Anterior cingulate cortex (tissue), 58 donors: Measurements from ENCODE around the gene LSP1.
"Not testable (repeated sequence)": the region's sequence is repeated elsewhere in the genome, so short reads cannot be mapped to it uniquely, and the experiment has no call there.

Experiments used
- DNase-seq, 58 donors: peaks; one replicate each; lab custom pipeline; 2025; lab: John Stamatoyannopoulos, UW

LSP1 gene

DNA sequence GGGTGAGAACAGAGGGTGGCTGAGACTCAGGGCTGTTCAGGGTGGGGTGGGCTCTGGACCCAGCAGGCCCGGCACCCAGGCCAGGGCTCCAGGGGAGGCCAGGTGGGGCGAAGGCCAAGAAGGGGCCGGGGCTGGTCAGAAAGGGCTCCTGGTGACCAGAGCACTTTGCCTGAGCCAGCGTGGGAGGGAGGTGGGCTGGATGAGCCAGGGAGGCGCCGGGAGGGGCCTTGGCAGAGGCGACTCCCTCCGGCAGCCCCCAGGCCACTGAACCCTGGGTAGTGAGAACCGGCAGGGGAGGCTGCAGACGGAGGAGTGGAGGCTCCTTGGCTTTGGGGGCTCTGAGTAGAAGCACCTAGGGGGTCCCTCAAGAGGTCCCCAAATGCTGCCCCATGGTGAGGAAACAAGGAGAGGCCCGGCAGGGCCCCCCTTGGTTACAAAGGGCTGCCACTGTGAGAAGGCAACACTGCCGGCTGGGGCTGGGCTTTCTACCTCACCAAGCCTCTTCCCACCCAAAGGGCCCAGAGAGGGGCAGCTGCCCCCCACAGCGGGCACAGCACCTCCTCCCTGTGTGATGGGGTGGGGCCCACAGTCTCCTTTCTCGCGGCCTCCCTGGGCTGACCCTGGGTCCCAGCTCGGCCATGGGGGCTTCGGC lies 21.7 kb downstream of the LSP1 start:
- not testable (repeated sequence) for DNase-seq

GRCh38 chr11:1875093-1875850 lies 22.4 kb downstream of the LSP1 start:
- DNase-seq: no peak

GRCh38 chr11:1875851-1876301 lies 23.0 kb downstream of the LSP1 start:
- not testable (repeated sequence) for DNase-seq

- DNase-seq: no peak
Measured at GRCh38 chr11:1876361-1877063, 23.6 kb downstream of the LSP1 start.

DNA sequence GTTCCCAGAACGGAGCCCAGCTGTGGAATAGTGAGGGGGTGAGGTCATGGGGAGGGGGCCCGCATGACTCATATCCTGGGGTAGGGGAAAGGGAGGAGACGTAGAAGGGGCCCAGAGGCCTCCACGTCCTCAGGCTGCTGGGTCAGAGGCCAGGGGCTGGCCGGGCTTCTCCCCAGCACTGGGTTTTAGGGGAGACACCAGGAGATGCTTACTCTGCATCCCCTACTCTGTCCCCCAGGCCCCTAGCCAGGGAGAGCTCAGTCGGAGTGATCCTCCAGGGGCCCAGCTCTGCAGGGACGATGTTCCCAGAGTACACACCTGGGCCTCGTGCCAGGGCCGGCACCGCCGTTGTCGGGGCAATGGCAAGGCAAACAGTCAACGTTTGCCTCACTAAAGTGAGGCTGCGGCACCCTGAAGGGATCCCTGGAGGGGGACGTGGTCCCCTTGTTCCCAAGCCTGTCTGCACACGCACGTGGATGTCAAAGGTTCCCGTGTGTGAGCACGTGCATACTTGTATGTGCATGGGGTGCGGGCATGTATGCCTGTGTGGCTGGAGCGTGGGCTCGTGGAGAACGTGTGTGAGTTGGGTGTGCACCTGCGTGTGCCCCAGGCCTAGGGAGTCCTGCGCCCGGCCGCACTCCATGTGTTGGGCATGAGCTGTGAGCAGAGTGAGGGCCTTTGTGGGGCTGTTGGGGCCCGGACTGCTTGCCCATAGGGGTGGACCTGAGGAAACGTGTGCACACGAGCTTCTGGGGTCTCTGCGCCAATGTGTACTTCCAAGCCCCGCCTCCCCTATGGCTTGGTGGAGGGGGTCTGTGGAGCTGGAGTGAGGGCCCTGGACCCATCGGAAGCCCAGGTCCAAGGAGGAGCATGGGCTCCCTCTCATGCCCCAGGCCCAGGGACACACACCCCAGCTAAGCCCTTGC lies 24.6 kb downstream of the LSP1 start:
- no peak for DNase-seq

- DNase-seq: no peak
Measured at GRCh38 chr11:1878137-1879031, 25.5 kb downstream of the LSP1 start.

DNA sequence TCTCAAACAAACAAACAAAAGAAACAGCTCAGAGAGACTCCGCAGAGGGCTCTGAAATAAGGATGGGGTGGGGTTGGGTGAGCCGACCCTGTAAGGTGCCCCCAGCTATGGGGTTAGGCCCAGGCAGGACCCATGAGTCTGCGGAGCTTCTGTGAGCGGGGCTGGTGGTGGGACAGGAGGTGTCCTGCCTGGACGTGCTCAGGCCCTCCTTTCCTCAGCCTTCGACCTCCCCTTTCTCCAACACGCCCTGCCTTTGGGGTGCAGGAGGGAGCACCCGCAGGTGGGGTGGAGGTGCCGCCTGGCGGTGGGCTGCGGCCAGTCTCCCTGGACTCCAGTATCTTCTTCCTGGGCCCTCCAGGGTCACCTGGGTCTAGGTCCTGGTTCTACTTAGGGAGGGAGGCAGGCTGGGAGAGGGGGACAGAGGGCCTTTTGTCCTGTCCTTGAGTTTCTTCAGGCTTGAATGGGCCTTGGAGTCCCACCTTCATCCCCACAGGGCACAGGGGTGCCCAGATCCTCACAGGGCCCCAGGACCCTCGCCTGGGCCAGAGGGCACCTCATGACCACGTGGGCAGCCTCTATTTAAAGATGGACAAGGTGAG lies 26.6 kb downstream of the LSP1 start:
- no peak for DNase-seq

- DNase-seq: no peak
Measured at GRCh38 chr11:1879941-1880720, 27.2 kb downstream of the LSP1 start.

- DNase-seq: no peak
Measured at GRCh38 chr11:1880746-1881441, 28.0 kb downstream of the LSP1 start.

DNA sequence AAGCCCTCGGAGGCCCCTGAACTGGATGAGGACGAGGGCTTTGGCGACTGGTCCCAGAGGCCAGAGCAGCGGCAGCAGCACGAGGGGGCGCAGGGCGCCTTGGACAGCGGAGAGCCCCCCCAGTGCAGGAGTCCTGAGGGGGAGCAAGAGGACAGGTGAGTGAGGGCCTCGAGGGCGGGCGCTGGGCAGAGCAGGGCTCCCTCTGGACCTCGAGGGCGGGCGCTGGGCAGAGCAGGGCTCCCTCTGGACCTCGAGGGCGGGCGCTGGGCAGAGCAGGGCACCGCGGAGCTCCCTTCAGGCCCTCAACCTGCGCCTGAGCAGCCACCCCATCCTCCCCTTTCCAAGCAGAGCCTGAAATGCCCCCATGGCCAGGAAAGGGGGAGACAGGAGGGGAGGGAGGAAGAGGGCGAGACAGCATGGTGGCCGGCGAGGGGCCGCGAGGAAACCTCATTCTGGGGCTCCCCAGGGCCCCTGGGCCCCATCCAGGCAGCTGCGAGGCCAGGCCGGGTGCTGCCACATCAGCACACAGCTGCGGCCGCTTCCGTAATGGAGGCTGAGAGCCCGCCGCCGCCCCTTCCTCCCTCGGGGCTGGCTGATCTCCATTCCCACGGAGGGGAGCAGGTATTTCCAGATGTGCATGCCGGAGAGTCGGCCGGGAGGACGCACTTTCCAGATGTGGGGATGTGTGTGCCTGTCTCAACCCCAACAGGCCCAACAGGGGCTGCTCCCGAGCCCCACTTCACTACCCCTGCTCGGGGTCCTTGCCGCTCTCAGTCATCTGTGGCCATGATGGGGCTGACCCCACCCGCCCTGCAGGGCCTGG lies 28.8 kb downstream of the LSP1 start:
- DNase-seq: no peak

GRCh38 chr11:1882265-1883238 lies 29.7 kb downstream of the LSP1 start:
- DNase-seq: peak in 47 of 58 donors; percentile 10 to 81 (median 46)

- DNase-seq: no peak
Measured at GRCh38 chr11:1883346-1884302, 30.7 kb downstream of the LSP1 start.

DNA sequence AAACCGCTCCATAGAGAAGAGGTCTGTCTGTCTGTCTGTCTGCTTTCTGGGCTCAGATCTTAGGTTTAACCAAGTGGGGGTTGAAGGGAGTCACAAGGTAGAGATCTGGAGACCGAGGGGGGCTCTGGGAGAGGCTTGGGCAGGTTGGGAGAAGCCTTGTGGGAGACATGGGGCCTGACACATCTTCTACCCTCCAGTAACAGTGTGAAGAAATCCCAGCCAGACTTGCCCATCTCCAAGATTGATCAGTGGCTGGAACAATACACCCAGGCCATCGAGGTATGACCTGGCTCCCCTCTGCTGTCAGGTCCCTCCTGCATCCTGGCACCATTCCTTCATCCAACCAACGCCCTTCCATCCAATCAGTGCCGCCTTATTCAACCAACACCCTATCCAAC lies 31.4 kb downstream of the LSP1 start:
- DNase-seq: no peak

DNA sequence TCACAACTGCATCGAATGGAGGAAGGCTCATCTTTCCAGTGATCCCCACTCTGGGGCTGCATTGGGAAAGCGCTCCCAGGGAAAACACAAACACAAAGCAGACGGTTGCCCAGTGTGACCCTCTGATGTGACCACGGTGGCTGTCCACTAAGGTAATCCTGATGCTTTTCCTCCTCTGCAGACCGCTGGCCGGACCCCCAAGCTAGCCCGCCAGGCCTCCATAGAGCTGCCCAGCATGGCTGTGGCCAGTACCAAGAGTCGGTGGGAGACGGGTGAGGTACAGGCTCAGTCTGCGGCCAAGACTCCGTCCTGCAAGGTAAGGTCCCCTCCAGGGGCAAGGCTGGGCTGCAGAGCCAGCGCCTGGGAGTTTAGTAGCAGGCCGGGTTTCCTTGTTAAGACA lies 33.7 kb downstream of the LSP1 start:
- DNase-seq: not testable (repeated sequence)
